Occipital lobe (tissue), 2 donors: ENCODE measurements around the gene TFDP2. TPM values are rescaled to one million over a fixed set of nuclear protein-coding genes. Genes with fewer than 3 reads are reported as not detected.
"Not testable (repeated sequence)": the region's sequence is repeated elsewhere in the genome, so short reads cannot be mapped to it uniquely, and the experiment has no call there.

ENCODE experiments used
- DNase-seq: peaks from one replicate; lab custom pipeline; 2025; lab: John Stamatoyannopoulos, UW
- total RNA-seq: library from RNA; depleted of rRNA; stranded (reverse); fragments of >200 nt; gene quantifications from one replicate; pipeline ENCODE4 v1.2.3, GENCODE V29; 2014

TFDP2 gene
- total RNA-seq, 1 donor from 2014 or later: 40.2 TPM

- DNase-seq: no peak
Measured at GRCh38 chr3:142127941-142128658, 21.2 kb downstream of the TFDP2 start.

GRCh38 chr3:142124243-142124642 is 25.1 kb downstream of the TFDP2 start:
- no peak for DNase-seq

- no peak for DNase-seq
Measured at GRCh38 chr3:142120707-142121106, 28.6 kb downstream of the TFDP2 start.

GRCh38 chr3:142118911-142119310 is 30.4 kb downstream of the TFDP2 start:
- DNase-seq: no peak

- DNase-seq: no peak
Measured at GRCh38 chr3:142117056-142117851, 32.1 kb downstream of the TFDP2 start.

GRCh38 chr3:142115867-142116668 is 33.3 kb downstream of the TFDP2 start:
- DNase-seq: no peak

- no peak for DNase-seq
Measured at GRCh38 chr3:142112601-142113000, 36.7 kb downstream of the TFDP2 start.

GRCh38 chr3:142106548-142106947 is 42.8 kb downstream of the TFDP2 start:
- no peak for DNase-seq

GRCh38 chr3:142105991-142106390 is 43.4 kb downstream of the TFDP2 start:
- DNase-seq: no peak

- no peak for DNase-seq
Measured at GRCh38 chr3:142104763-142105162, 44.6 kb downstream of the TFDP2 start.

GRCh38 chr3:142098964-142099363 is 50.4 kb downstream of the TFDP2 start:
- DNase-seq: no peak

GRCh38 chr3:142097099-142097843 is 52.1 kb downstream of the TFDP2 start:
- DNase-seq: no peak

GRCh38 chr3:142095841-142096240 is 53.5 kb downstream of the TFDP2 start:
- DNase-seq: no peak

GRCh38 chr3:142088925-142089324 is 60.4 kb downstream of the TFDP2 start:
- not testable (repeated sequence) for DNase-seq

GRCh38 chr3:142088522-142088921 is 60.8 kb downstream of the TFDP2 start:
- DNase-seq: no peak

GRCh38 chr3:142087676-142088075 is 61.7 kb downstream of the TFDP2 start:
- no peak for DNase-seq

- DNase-seq: no peak
Measured at GRCh38 chr3:142086581-142087090, 62.7 kb downstream of the TFDP2 start.

- no peak for DNase-seq
Measured at GRCh38 chr3:142081178-142081577, 68.2 kb downstream of the TFDP2 start.

- no peak for DNase-seq
Measured at GRCh38 chr3:142077859-142078500, 71.4 kb downstream of the TFDP2 start.

- no peak for DNase-seq
Measured at GRCh38 chr3:142077155-142077858, 72.0 kb downstream of the TFDP2 start.
